HepG2 (cell line): ENCODE data around the gene ANKRD53. TPM values are rescaled to one million over a fixed set of nuclear protein-coding genes. Genes with fewer than 3 reads are reported as not detected.

Source experiments
- MYC ChIP-seq: sonication (generic); formaldehyde crosslinking; IDR thresholded peaks from 2 replicates; pipeline ENCODE4 v1.9.0; 2021; ENCODE audit warnings: missing genetic modification reagents, borderline replicate concordance
- REPIN1 ChIP-seq: sonication (generic); formaldehyde crosslinking; IDR thresholded peaks from 2 replicates; pipeline ENCODE4 v1.8.0; 2022; ENCODE audit warnings: missing genetic modification reagents, low read depth, mild to moderate bottlenecking, borderline replicate concordance
- RNF2 ChIP-seq: fragments of 450-650 bp; conservative IDR thresholded peaks from 2 replicates; pipeline ENCODE4 v1.6.1; 2016; ENCODE audit warnings: low read depth
- TGIF2 ChIP-seq: IDR thresholded peaks from 2 replicates; pipeline ENCODE4 v1.6.1; 2016; ENCODE audit warnings: control low read depth, missing compliant biosample characterization
- YEATS4 ChIP-seq: sonication (generic); formaldehyde crosslinking; IDR thresholded peaks from 2 replicates; pipeline ENCODE4 v1.4.0; 2020; ENCODE audit warnings: missing genetic modification reagents, borderline replicate concordance
- ZNF468 ChIP-seq: sonication (generic); formaldehyde crosslinking; IDR thresholded peaks from 2 replicates; pipeline ENCODE4 v1.8.0; 2022; ENCODE audit warnings: mild to moderate bottlenecking, moderate library complexity, missing genetic modification reagents
- ZNF567 ChIP-seq: sonication (generic); formaldehyde crosslinking; IDR thresholded peaks from 2 replicates; pipeline ENCODE4 v1.8.1; 2023; ENCODE audit warnings: mild to moderate bottlenecking, missing genetic modification reagents, borderline replicate concordance
- ZNF660 ChIP-seq: sonication (generic); formaldehyde crosslinking; IDR thresholded peaks from 2 replicates; pipeline ENCODE4 v1.5.1; 2020; ENCODE audit warnings: mild to moderate bottlenecking, low read depth, missing genetic modification reagents, borderline replicate concordance
- ZNF777 ChIP-seq: sonication (generic); formaldehyde crosslinking; IDR thresholded peaks from 2 replicates; pipeline ENCODE4 v1.4.0; 2020; ENCODE audit warnings: missing genetic modification reagents
- polyA plus RNA-seq, 8 experiments: library from polyadenylated mRNA; depleted of rRNA in 3 of 8; stranded (reverse) in 7 of 8; unstranded in 1 of 8; fragments of >200 nt; fragmentation: Illumina TruSeq in 4 of 8; extraction: Trizol in 4 of 8; gene quantifications; 2 replicates each; pipeline versions ENCODE4 v1.2.1 to v1.2.3, GENCODE V29; 2011 to 2016; ENCODE audit warnings: low read depth in 4 of 8, missing spikeins in 1 of 8, mixed read lengths in 1 of 8; ENCODE audit not compliant: insufficient read depth in 1 of 8
- total RNA-seq, 5 experiments: library from RNA; depleted of rRNA; stranded (reverse); fragments of >200 nt; fragmentation: Illumina TruSeq; extraction: Trizol; gene quantifications; 2 replicates each; pipeline ENCODE4 v1.2.3, GENCODE V29; 2016; ENCODE audit warnings: low read depth in 1 of 5
- TF ChIP-seq, protein P1 (sequence below): sonication (generic); formaldehyde crosslinking; IDR thresholded peaks from 2 replicates; pipeline ENCODE4 v1.4.0; 2020; ENCODE audit warnings: missing genetic modification reagents
- TF ChIP-seq, protein P2 (sequence below): sonication (generic); formaldehyde crosslinking; IDR thresholded peaks from 2 replicates; pipeline ENCODE4 v1.4.0; 2020; ENCODE audit warnings: mild to moderate bottlenecking, missing genetic modification reagents
- TF ChIP-seq, protein P3 (sequence below): sonication (generic); formaldehyde crosslinking; IDR thresholded peaks from 2 replicates; pipeline ENCODE4 v1.4.0; 2020; ENCODE audit warnings: missing genetic modification reagents
- TF ChIP-seq, protein P4 (sequence below): sonication (generic); formaldehyde crosslinking; IDR thresholded peaks from 2 replicates; pipeline ENCODE4 v1.5.0; 2020; ENCODE audit warnings: missing genetic modification reagents
- TF ChIP-seq, protein P5 (sequence below): sonication (generic); formaldehyde crosslinking; IDR thresholded peaks from 2 replicates; pipeline ENCODE4 v1.8.1; 2023; ENCODE audit warnings: missing genetic modification reagents, mild to moderate bottlenecking, borderline replicate concordance

The ANKRD53 gene
- total and polyA plus RNA-seq, 2 of the 13 experiments (the other 11 are each of a cell fraction or from before 2014, with no cell fraction given) = 0.15 TPM; not detected in 1

DNA sequence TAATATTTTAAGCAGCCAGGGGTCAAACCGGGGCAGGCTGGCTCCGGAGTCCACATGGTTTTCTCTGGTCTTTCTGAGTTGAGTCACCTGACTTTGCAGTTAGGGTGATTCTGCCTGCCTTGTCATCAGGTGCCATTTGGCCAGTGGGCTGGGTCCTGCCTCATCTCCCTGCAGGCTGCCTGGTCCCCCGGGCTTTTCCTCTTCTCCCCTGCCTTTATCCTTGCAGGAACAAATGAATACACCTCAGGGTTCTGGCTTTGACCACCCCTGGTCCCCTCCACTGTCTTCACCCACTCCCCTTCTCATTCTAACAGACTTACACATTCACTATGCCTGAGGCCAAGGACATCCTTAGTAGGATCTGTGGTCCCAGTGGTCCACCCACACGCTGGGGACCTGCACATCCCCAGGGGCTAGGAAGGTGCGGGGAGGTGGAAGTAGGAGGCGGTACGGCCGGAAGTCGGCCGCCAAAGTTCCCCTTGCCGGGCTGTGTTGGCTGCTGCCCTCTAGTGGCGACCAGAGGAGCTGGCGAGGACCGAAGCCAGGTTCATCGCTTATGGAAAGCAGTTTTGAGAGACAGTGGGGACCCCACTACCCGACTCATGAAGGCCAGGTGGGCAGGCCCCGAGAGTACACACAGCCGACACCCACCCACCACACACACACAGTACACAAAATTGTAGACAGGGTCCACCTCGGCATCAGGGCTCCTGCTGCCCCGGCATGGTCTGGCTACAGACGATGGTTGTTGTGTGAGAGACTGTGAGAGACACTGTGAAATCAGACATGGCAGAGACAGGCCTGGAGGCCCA lies 22.6 kb downstream of the ANKRD53 start (continued):
- TF ChIP-seq ZNF567 (0 out of 2 replicates have a peak, but pooled peaks have one; percentile 35), ZNF660 (CRISPR knock-in tag) (no peak), REPIN1 (CRISPR knock-in tag) (peak; percentile 31; the same call in 1 of the 2 replicates), MYC (CRISPR knock-in tag) (peak; percentile 60; the same call in 1 of the 2 replicates), ZNF468 (CRISPR knock-in tag) (no peak), YEATS4 (peak; percentile 66; the same call in 1 of the 2 replicates), RNF2 (no peak), TGIF2 (CRISPR knock-in tag) (no peak), ZNF777 (peak; percentile 51; the same call in 1 of the 2 replicates)
- TF ChIP-seq, protein P1, sequence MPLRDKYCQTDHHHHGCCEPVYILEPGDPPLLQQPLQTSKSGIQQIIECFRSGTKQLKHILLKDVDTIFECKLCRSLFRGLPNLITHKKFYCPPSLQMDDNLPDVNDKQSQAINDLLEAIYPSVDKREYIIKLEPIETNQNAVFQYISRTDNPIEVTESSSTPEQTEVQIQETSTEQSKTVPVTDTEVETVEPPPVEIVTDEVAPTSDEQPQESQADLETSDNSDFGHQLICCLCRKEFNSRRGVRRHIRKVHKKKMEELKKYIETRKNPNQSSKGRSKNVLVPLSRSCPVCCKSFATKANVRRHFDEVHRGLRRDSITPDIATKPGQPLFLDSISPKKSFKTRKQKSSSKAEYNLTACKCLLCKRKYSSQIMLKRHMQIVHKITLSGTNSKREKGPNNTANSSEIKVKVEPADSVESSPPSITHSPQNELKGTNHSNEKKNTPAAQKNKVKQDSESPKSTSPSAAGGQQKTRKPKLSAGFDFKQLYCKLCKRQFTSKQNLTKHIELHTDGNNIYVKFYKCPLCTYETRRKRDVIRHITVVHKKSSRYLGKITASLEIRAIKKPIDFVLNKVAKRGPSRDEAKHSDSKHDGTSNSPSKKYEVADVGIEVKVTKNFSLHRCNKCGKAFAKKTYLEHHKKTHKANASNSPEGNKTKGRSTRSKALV = 0 out of 2 replicates have a peak, but pooled peaks have one; percentile 52
- TF ChIP-seq, protein P2, sequence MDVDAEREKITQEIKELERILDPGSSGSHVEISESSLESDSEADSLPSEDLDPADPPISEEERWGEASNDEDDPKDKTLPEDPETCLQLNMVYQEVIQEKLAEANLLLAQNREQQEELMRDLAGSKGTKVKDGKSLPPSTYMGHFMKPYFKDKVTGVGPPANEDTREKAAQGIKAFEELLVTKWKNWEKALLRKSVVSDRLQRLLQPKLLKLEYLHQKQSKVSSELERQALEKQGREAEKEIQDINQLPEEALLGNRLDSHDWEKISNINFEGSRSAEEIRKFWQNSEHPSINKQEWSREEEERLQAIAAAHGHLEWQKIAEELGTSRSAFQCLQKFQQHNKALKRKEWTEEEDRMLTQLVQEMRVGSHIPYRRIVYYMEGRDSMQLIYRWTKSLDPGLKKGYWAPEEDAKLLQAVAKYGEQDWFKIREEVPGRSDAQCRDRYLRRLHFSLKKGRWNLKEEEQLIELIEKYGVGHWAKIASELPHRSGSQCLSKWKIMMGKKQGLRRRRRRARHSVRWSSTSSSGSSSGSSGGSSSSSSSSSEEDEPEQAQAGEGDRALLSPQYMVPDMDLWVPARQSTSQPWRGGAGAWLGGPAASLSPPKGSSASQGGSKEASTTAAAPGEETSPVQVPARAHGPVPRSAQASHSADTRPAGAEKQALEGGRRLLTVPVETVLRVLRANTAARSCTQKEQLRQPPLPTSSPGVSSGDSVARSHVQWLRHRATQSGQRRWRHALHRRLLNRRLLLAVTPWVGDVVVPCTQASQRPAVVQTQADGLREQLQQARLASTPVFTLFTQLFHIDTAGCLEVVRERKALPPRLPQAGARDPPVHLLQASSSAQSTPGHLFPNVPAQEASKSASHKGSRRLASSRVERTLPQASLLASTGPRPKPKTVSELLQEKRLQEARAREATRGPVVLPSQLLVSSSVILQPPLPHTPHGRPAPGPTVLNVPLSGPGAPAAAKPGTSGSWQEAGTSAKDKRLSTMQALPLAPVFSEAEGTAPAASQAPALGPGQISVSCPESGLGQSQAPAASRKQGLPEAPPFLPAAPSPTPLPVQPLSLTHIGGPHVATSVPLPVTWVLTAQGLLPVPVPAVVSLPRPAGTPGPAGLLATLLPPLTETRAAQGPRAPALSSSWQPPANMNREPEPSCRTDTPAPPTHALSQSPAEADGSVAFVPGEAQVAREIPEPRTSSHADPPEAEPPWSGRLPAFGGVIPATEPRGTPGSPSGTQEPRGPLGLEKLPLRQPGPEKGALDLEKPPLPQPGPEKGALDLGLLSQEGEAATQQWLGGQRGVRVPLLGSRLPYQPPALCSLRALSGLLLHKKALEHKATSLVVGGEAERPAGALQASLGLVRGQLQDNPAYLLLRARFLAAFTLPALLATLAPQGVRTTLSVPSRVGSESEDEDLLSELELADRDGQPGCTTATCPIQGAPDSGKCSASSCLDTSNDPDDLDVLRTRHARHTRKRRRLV (CRISPR knock-in tag) = peak; percentile 93
- TF ChIP-seq, protein P3, sequence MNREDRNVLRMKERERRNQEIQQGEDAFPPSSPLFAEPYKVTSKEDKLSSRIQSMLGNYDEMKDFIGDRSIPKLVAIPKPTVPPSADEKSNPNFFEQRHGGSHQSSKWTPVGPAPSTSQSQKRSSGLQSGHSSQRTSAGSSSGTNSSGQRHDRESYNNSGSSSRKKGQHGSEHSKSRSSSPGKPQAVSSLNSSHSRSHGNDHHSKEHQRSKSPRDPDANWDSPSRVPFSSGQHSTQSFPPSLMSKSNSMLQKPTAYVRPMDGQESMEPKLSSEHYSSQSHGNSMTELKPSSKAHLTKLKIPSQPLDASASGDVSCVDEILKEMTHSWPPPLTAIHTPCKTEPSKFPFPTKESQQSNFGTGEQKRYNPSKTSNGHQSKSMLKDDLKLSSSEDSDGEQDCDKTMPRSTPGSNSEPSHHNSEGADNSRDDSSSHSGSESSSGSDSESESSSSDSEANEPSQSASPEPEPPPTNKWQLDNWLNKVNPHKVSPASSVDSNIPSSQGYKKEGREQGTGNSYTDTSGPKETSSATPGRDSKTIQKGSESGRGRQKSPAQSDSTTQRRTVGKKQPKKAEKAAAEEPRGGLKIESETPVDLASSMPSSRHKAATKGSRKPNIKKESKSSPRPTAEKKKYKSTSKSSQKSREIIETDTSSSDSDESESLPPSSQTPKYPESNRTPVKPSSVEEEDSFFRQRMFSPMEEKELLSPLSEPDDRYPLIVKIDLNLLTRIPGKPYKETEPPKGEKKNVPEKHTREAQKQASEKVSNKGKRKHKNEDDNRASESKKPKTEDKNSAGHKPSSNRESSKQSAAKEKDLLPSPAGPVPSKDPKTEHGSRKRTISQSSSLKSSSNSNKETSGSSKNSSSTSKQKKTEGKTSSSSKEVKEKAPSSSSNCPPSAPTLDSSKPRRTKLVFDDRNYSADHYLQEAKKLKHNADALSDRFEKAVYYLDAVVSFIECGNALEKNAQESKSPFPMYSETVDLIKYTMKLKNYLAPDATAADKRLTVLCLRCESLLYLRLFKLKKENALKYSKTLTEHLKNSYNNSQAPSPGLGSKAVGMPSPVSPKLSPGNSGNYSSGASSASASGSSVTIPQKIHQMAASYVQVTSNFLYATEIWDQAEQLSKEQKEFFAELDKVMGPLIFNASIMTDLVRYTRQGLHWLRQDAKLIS (CRISPR knock-in tag) = peak; percentile 74; the same call in 1 of the 2 replicates
- TF ChIP-seq, protein P4, sequence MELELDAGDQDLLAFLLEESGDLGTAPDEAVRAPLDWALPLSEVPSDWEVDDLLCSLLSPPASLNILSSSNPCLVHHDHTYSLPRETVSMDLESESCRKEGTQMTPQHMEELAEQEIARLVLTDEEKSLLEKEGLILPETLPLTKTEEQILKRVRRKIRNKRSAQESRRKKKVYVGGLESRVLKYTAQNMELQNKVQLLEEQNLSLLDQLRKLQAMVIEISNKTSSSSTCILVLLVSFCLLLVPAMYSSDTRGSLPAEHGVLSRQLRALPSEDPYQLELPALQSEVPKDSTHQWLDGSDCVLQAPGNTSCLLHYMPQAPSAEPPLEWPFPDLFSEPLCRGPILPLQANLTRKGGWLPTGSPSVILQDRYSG (CRISPR knock-in tag) = no peak
- TF ChIP-seq, protein P5, sequence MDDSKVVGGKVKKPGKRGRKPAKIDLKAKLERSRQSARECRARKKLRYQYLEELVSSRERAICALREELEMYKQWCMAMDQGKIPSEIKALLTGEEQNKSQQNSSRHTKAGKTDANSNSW (CRISPR knock-in tag) = no peak
